Measurements from ENCODE around the gene CLEC1A.
A peak's percentile ranks its signal among the peaks of the same experiment; 100 is the strongest.

The CLEC1A gene

DNA sequence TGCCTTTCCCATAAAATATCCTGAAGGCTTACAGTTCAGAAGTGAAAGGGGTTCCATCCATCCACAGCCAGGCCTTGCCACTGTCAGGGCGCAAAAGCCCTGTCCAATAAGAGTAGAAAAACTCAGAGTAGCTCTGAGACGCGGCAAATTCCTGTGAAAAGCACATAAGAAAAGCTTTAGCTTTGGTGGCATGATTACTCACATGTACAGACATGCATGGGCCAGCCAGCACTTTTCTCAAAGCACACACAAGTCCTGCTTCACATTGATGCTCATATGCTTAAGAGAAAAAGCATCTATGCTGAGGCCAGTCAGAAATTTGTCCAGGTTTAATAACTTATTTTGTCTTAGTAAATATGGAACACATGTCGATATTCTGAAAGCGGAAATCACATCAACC lies 25.5 kb downstream of the CLEC1A start:
- H3K4me1 ChIP-seq (ENCODE audit: low read length) = peaks cover 25% of the 10 kb centered on the region
- H3K4me2 ChIP-seq (ENCODE audit: low read length) = no peak overlapping the region
- H3K9me3 ChIP-seq (ENCODE audit: insufficient read depth, low read length) = no peaks in the 10 kb centered on the region
- H3K9ac ChIP-seq (ENCODE audit: low read length) = no peak overlapping the region
- H3K36me3 ChIP-seq (replicated peaks; ENCODE audit: low read depth, low read length) = no peaks in the 10 kb centered on the region
- no peaks in the 10 kb centered on the region for H3K79me2 ChIP-seq (ENCODE audit: low read length)
- no peak overlapping the region for H2AFZ ChIP-seq (ENCODE audit: low read depth, low read length)
- H3K27me3 ChIP-seq (ENCODE audit: low read depth, low read length) = peaks cover 16% of the 10 kb centered on the region; the same call in 1 of the 2 replicates
- TF ChIP-seq EZH2phosphoT487 (IDR thresholded peaks at IDR 0.05; ENCODE audit: low read depth) (no peak), CTCF (IDR thresholded peaks at IDR 0.05; ENCODE audit: low read depth, low read length) (no peak)
- no peaks in the 10 kb centered on the region for H4K20me1 ChIP-seq (ENCODE audit: insufficient read depth, low read length)
- H3K27ac ChIP-seq (ENCODE audit: low read length) = no peak overlapping the region
- no peak overlapping the region for H3K4me3 ChIP-seq (ENCODE audit: low read length)

GRCh38 chr12:10072131-10072530 lies 26.7 kb downstream of the CLEC1A start:
- Histone ChIP-seq H3K4me1 (ENCODE audit: low read length) (peaks cover 26% of the 10 kb centered on the region), H3K4me3 (ENCODE audit: low read length) (no peak overlapping the region), H3K36me3 (replicated peaks; ENCODE audit: low read depth, low read length) (no peaks in the 10 kb centered on the region), H3K9ac (ENCODE audit: low read length) (no peak overlapping the region), H4K20me1 (ENCODE audit: insufficient read depth, low read length) (no peaks in the 10 kb centered on the region), H3K4me2 (ENCODE audit: low read length) (no peak overlapping the region), H3K27me3 (ENCODE audit: low read depth, low read length) (peaks cover 13% of the 10 kb centered on the region; the same call in 1 of the 2 replicates), H3K79me2 (ENCODE audit: low read length) (no peaks in the 10 kb centered on the region), H3K9me3 (ENCODE audit: insufficient read depth, low read length) (no peaks in the 10 kb centered on the region), H2AFZ (ENCODE audit: low read depth, low read length) (no peak overlapping the region), H3K27ac (ENCODE audit: low read length) (no peak overlapping the region)
- TF ChIP-seq EZH2phosphoT487 (IDR thresholded peaks at IDR 0.05; ENCODE audit: low read depth) = no peak

DNA sequence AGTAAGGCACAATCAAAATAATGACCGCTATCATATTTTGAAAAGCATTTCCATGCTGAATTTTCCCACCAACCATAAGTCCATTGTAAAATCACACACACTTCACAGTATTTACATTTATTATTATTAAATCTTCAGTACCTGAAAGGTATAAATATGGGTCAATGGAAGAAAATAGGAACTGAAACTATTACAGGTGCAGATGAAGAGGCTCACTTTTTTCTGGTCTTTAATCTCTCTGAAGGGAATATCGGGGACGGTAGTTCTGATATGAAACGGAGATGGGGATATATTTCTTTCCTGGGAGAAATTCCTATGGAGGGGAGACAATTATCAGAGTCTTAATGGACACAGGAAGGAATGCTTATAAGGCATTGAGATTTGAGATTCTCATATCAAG lies 28.4 kb downstream of the CLEC1A start:
- no peak overlapping the region for H3K4me3 ChIP-seq (ENCODE audit: low read length)

GRCh38 chr12:10069976-10070375 lies 28.8 kb downstream of the CLEC1A start:
- Histone ChIP-seq H3K4me2 (ENCODE audit: low read length) (peak overlapping the region; percentile 15; the same call in 1 of the 2 replicates), H3K27ac (ENCODE audit: low read length) (no peak overlapping the region), H3K9me3 (ENCODE audit: insufficient read depth, low read length) (no peaks in the 10 kb centered on the region), H3K36me3 (replicated peaks; ENCODE audit: low read depth, low read length) (no peaks in the 10 kb centered on the region), H3K4me1 (ENCODE audit: low read length) (peaks cover 26% of the 10 kb centered on the region), H3K27me3 (ENCODE audit: low read depth, low read length) (peaks cover 7% of the 10 kb centered on the region; the same call in 1 of the 2 replicates), H3K4me3 (ENCODE audit: low read length) (no peak overlapping the region), H2AFZ (ENCODE audit: low read depth, low read length) (no peak overlapping the region), H4K20me1 (ENCODE audit: insufficient read depth, low read length) (no peaks in the 10 kb centered on the region), H3K79me2 (ENCODE audit: low read length) (no peaks in the 10 kb centered on the region), H3K9ac (ENCODE audit: low read length) (no peak overlapping the region)
- TF ChIP-seq CTCF (IDR thresholded peaks at IDR 0.05; ENCODE audit: low read depth, low read length) (no peak), EZH2phosphoT487 (IDR thresholded peaks at IDR 0.05; ENCODE audit: low read depth) (no peak)

More for the DNA sequence above, 28.4 kb downstream of the CLEC1A start:
- TF ChIP-seq CTCF (IDR thresholded peaks at IDR 0.05; ENCODE audit: low read depth, low read length) = no peak
- H3K9ac ChIP-seq (ENCODE audit: low read length) = no peak overlapping the region
- no peaks in the 10 kb centered on the region for H4K20me1 ChIP-seq (ENCODE audit: insufficient read depth, low read length)
- peak overlapping the region; percentile 15; the same call in 1 of the 2 replicates for H3K4me2 ChIP-seq (ENCODE audit: low read length)
- H3K36me3 ChIP-seq (replicated peaks; ENCODE audit: low read depth, low read length) = no peaks in the 10 kb centered on the region
- no peaks in the 10 kb centered on the region for H3K79me2 ChIP-seq (ENCODE audit: low read length)
- peaks cover 26% of the 10 kb centered on the region for H3K4me1 ChIP-seq (ENCODE audit: low read length)
- peaks cover 7% of the 10 kb centered on the region; the same call in 1 of the 2 replicates for H3K27me3 ChIP-seq (ENCODE audit: low read depth, low read length)
- no peaks in the 10 kb centered on the region for H3K9me3 ChIP-seq (ENCODE audit: insufficient read depth, low read length)
- no peak overlapping the region for H3K27ac ChIP-seq (ENCODE audit: low read length)
- no peak overlapping the region for H2AFZ ChIP-seq (ENCODE audit: low read depth, low read length)
